ENCODE measurements around the gene PLCD1. TPM values are rescaled to one million over a fixed set of nuclear protein-coding genes. Genes with fewer than 3 reads are reported as not detected.
A peak's percentile ranks its signal among the peaks of the same experiment; 100 is the strongest.
"Not testable (repeated sequence)": the region's sequence is repeated elsewhere in the genome, so short reads cannot be mapped to it uniquely, and the experiment has no call there.

PLCD1 gene
- total and polyA plus RNA-seq, 7 experiments from 2014 or later: 13.1 to 44.0 (median 38.6) TPM

GRCh38 chr3:37988931-37989525 is 40.4 kb downstream of the PLCD1 start:
- Histone ChIP-seq H3K36me3 (ENCODE audit: control insufficient read depth in 2 of 3, insufficient read depth in 3 of 3, low read length in 3 of 3) (no peaks in the 10 kb centered on the region), H3K4me3 (ENCODE audit: low read length) (no peak overlapping the region), H3K9me3 (ENCODE audit: control insufficient read depth in 2 of 3, low read length in 3 of 3) (no peaks in the 10 kb centered on the region), H3K27ac (ENCODE audit: low read depth, low read length) (no peak overlapping the region), H3K27me3 (ENCODE audit: control insufficient read depth in 2 of 2, insufficient read depth in 2 of 2, low read length in 2 of 2) (no peaks in the 10 kb centered on the region), H3K4me1 (ENCODE audit: control insufficient read depth in 2 of 2, insufficient read depth in 2 of 2, low read length in 2 of 2) (peaks cover 6% of the 10 kb centered on the region in 2 donors)
- Mint-ChIP-seq H3K4me1 (peaks cover 9 to 21% (median 12%) of the 10 kb centered on the region in 7 donors), H3K27ac (peak overlapping the region in 1 of 9 donors; percentile 73), H3K9me3 (no peaks in the 10 kb centered on the region), H3K27me3 (no peaks in the 10 kb centered on the region), H3K36me3 (no peaks in the 10 kb centered on the region), H3K4me3 (no peak overlapping the region)
- DNase-seq (no peak), ATAC-seq (no peak)
- CTCF ChIA-PET: interaction anchor here (0.7 kb wide), 1 partner anchor 14 kb away, joined by 3 read pairs; no protein-coding TSS in a partner anchor
- intact Hi-C loops (cut with micrococcal nuclease): no loop called here
- POLR2A ChIA-PET: no interaction called here

- POLR2A ChIA-PET; H3K27me3 ChIP-seq (ENCODE audit: control insufficient read depth in 2 of 2, insufficient read depth in 2 of 2, low read length in 2 of 2); H3K36me3 Mint-ChIP-seq; intact Hi-C loops (cut with micrococcal nuclease); H3K4me3 ChIP-seq (ENCODE audit: low read length); H3K9me3 Mint-ChIP-seq; ATAC-seq; H3K4me1 ChIP-seq (ENCODE audit: control insufficient read depth in 2 of 2, insufficient read depth in 2 of 2, low read length in 2 of 2); H3K27me3 Mint-ChIP-seq; H3K27ac Mint-ChIP-seq; H3K4me3 Mint-ChIP-seq; H3K36me3 ChIP-seq (ENCODE audit: control insufficient read depth in 2 of 3, insufficient read depth in 3 of 3, low read length in 3 of 3); H3K9me3 ChIP-seq (ENCODE audit: control insufficient read depth in 2 of 3, low read length in 3 of 3); H3K27ac ChIP-seq (ENCODE audit: low read depth, low read length); DNase-seq: not testable (repeated sequence)
- CTCF ChIA-PET: interaction anchor here (0.7 kb wide), 1 partner anchor 14 kb away, joined by 3 read pairs; no protein-coding TSS in a partner anchor
- H3K4me1 Mint-ChIP-seq: peaks cover 4 to 14% (median 8%) of the 10 kb centered on the region in 7 donors
Observed at GRCh38 chr3:37988376-37988775, 41.1 kb downstream of the PLCD1 start.

DNA sequence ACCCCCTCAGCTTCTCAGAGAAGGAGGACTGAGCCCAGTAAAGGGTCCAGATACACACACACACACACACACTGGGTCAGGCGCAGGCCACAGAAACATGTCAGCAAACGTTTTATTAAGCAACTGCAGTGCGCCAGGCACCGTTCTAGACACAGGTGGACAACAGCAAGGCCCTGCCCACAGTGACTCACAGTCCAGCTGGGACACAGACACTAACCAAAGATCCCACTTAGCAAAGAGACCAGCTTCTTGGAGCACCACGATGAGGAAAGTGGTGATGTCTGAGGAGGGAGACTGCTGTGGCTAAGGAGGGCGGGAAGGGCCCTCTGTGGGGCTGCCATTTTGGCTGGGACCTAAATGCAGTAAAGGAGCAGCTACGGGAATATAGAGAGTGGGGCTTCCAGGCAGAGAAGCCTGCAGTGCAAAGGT is 41.7 kb downstream of the PLCD1 start:
- no peaks in the 10 kb centered on the region for H3K9me3 Mint-ChIP-seq
- no peak overlapping the region for H3K4me3 ChIP-seq (ENCODE audit: low read length)
- H3K9me3 ChIP-seq (ENCODE audit: control insufficient read depth in 2 of 3, low read length in 3 of 3): no peaks in the 10 kb centered on the region
- no peaks in the 10 kb centered on the region for H3K36me3 Mint-ChIP-seq
- CTCF ChIA-PET: interaction anchor here (0.6 kb wide), 1 partner anchor 180 kb away, joined by 5 read pairs; no protein-coding TSS in a partner anchor
- peak overlapping the region in 1 of 9 donors; percentile 67 for H3K27ac Mint-ChIP-seq
- H3K4me3 Mint-ChIP-seq: peak overlapping the region in 1 of 10 donors; percentile 31
- no peak for DNase-seq
- no peaks in the 10 kb centered on the region for H3K27me3 Mint-ChIP-seq
- H3K36me3 ChIP-seq (ENCODE audit: control insufficient read depth in 2 of 3, insufficient read depth in 3 of 3, low read length in 3 of 3): no peaks in the 10 kb centered on the region
- H3K4me1 ChIP-seq (ENCODE audit: control insufficient read depth in 2 of 2, insufficient read depth in 2 of 2, low read length in 2 of 2): no peaks in the 10 kb centered on the region
- H3K4me1 Mint-ChIP-seq: peaks cover 0 to 8% (median 4%) of the 10 kb centered on the region in 7 donors
- POLR2A ChIA-PET: no interaction called here
- no peak overlapping the region for H3K27ac ChIP-seq (ENCODE audit: low read depth, low read length)
- ATAC-seq: no peak
- H3K27me3 ChIP-seq (ENCODE audit: control insufficient read depth in 2 of 2, insufficient read depth in 2 of 2, low read length in 2 of 2): no peaks in the 10 kb centered on the region
- intact Hi-C loops (cut with micrococcal nuclease): no loop called here

GRCh38 chr3:37987315-37987697 is 42.1 kb downstream of the PLCD1 start:
- Mint-ChIP-seq H3K9me3 (no peaks in the 10 kb centered on the region), H3K27me3 (no peaks in the 10 kb centered on the region), H3K4me1 (peaks cover 0 to 7% (median 3%) of the 10 kb centered on the region in 7 donors), H3K4me3 (no peak overlapping the region), H3K36me3 (no peaks in the 10 kb centered on the region), H3K27ac (no peak overlapping the region)
- H3K4me1 ChIP-seq (ENCODE audit: control insufficient read depth in 2 of 2, insufficient read depth in 2 of 2, low read length in 2 of 2): no peaks in the 10 kb centered on the region
- ATAC-seq: no peak
- no peaks in the 10 kb centered on the region for H3K27me3 ChIP-seq (ENCODE audit: control insufficient read depth in 2 of 2, insufficient read depth in 2 of 2, low read length in 2 of 2)
- H3K9me3 ChIP-seq (ENCODE audit: control insufficient read depth in 2 of 3, low read length in 3 of 3): no peaks in the 10 kb centered on the region
- POLR2A ChIA-PET: no interaction called here
- CTCF ChIA-PET: interaction anchor here (0.6 kb wide), 1 partner anchor 180 kb away, joined by 5 read pairs; no protein-coding TSS in a partner anchor
- H3K4me3 ChIP-seq (ENCODE audit: low read length): no peak overlapping the region
- H3K27ac ChIP-seq (ENCODE audit: low read depth, low read length): no peak overlapping the region
- intact Hi-C loops (cut with micrococcal nuclease): no loop called here
- no peak for DNase-seq
- H3K36me3 ChIP-seq (ENCODE audit: control insufficient read depth in 2 of 3, insufficient read depth in 3 of 3, low read length in 3 of 3): no peaks in the 10 kb centered on the region

DNA sequence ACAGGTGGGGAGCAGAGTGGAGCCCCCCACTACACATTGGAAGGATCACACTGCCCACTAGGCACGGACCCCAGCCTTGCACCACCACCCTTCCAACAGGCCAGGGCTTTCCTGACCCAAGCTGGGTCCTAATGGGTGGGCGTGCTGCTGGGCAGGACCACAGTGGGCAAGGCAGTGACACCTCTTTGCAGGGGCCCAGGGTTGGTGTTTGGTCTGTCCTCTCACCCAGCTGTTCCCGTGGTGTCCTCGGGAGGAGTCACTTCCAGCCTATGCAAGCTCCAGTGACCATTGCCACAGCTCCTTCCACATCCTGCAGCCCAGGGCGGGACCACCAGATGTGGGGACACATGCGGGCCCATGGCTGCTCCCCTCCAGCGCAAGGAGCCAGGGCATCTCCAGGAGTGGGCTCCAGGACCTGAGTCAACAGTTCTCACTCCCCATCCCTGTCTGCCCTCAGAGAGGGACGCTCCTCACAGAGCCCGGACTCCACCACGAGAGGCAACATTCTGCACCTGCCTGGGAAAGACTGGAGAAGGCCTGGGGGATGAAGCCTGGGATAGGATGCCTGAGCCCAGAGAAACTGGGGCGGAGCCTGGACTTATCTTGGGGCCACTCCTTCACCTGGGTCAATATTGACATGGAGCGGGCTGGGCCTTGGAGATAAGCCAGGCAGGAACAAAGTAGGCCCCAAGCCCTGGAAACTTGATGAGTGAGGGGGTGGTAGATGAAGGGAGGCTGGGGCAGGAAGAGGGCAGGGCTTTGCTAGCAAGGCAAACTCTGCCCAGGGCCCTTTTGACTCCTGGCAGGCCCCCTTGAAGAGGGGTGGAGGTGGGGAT is 42.7 kb downstream of the PLCD1 start:
- H3K9me3 Mint-ChIP-seq: no peaks in the 10 kb centered on the region
- DNase-seq (no peak), ATAC-seq (no peak)
- no peaks in the 10 kb centered on the region for H3K9me3 ChIP-seq (ENCODE audit: control insufficient read depth in 2 of 3, low read length in 3 of 3)
- no peak overlapping the region for H3K27ac ChIP-seq (ENCODE audit: low read depth, low read length)
- no peaks in the 10 kb centered on the region for H3K27me3 Mint-ChIP-seq
- intact Hi-C loops (cut with micrococcal nuclease): no loop called here
- H3K27me3 ChIP-seq (ENCODE audit: control insufficient read depth in 2 of 2, insufficient read depth in 2 of 2, low read length in 2 of 2): no peaks in the 10 kb centered on the region
- CTCF ChIA-PET: interaction anchor here (0.6 kb wide), 1 partner anchor 121 kb away, joined by 3 read pairs; no protein-coding TSS in a partner anchor
- H3K36me3 ChIP-seq (ENCODE audit: control insufficient read depth in 2 of 3, insufficient read depth in 3 of 3, low read length in 3 of 3): no peaks in the 10 kb centered on the region
- H3K36me3 Mint-ChIP-seq: no peaks in the 10 kb centered on the region
- POLR2A ChIA-PET: no interaction called here
- no peaks in the 10 kb centered on the region for H3K4me1 ChIP-seq (ENCODE audit: control insufficient read depth in 2 of 2, insufficient read depth in 2 of 2, low read length in 2 of 2)
- H3K4me1 Mint-ChIP-seq: peaks cover 0 to 7% (median 0%) of the 10 kb centered on the region in 7 donors
- no peak overlapping the region for H3K27ac Mint-ChIP-seq
- H3K4me3 Mint-ChIP-seq: no peak overlapping the region
- no peak overlapping the region for H3K4me3 ChIP-seq (ENCODE audit: low read length)

- CTCF ChIA-PET: interaction anchor here (0.6 to 1.4 kb wide), 2 partner anchors 11 to 120 kb away, joined by 3 to 6 read pairs; no protein-coding TSS in a partner anchor
Observed at GRCh38 chr3:37985637-37986320, 43.7 kb downstream of the PLCD1 start.

More at GRCh38 chr3:37985637-37986320, 43.7 kb downstream of the PLCD1 start:
- no peaks in the 10 kb centered on the region for H3K36me3 ChIP-seq (ENCODE audit: control insufficient read depth in 2 of 3, insufficient read depth in 3 of 3, low read length in 3 of 3)
- no peak overlapping the region for H3K4me3 ChIP-seq (ENCODE audit: low read length)
- H3K4me3 Mint-ChIP-seq: no peak overlapping the region
- DNase-seq (no peak), ATAC-seq (no peak)
- H3K4me1 Mint-ChIP-seq: peaks cover 0 to 7% (median 0%) of the 10 kb centered on the region in 7 donors
- no peaks in the 10 kb centered on the region for H3K27me3 ChIP-seq (ENCODE audit: control insufficient read depth in 2 of 2, insufficient read depth in 2 of 2, low read length in 2 of 2)
- H3K4me1 ChIP-seq (ENCODE audit: control insufficient read depth in 2 of 2, insufficient read depth in 2 of 2, low read length in 2 of 2): no peaks in the 10 kb centered on the region
- H3K36me3 Mint-ChIP-seq: no peaks in the 10 kb centered on the region
- POLR2A ChIA-PET: no interaction called here
- H3K27ac Mint-ChIP-seq: peak overlapping the region in 1 of 9 donors; percentile 20
- H3K9me3 ChIP-seq (ENCODE audit: control insufficient read depth in 2 of 3, low read length in 3 of 3): no peaks in the 10 kb centered on the region
- intact Hi-C loops (cut with micrococcal nuclease): no loop called here
- H3K27ac ChIP-seq (ENCODE audit: low read depth, low read length): no peak overlapping the region
- no peaks in the 10 kb centered on the region for H3K9me3 Mint-ChIP-seq
- H3K27me3 Mint-ChIP-seq: no peaks in the 10 kb centered on the region

All from naive thymus-derived CD4-positive, alpha-beta T cell (primary cell).